Endometrium (tissue), 2 donors: ENCODE measurements around the gene GALNT10.
"Not testable (repeated sequence)": the region's sequence is repeated elsewhere in the genome, so short reads cannot be mapped to it uniquely, and the experiment has no call there.

Experiments
- FAIRE-seq: peaks from 2 replicates; lab custom pipeline; 2012; peaks lifted over from hg19 to GRCh38; lab: Jason Lieb, UNC
- donor health status: control.
- donor health status: control.

The GALNT10 gene

GRCh38 chr5:154356958-154357357, 166.4 kb downstream of the GALNT10 start:
- no peak for FAIRE-seq

GRCh38 chr5:154358516-154359220, 168.1 kb downstream of the GALNT10 start:
- no peak for FAIRE-seq

- FAIRE-seq: no peak
Measured at GRCh38 chr5:154359221-154359573, 168.7 kb downstream of the GALNT10 start.

GRCh38 chr5:154360241-154360640, 169.7 kb downstream of the GALNT10 start:
- not testable (repeated sequence) for FAIRE-seq

- no peak for FAIRE-seq
Measured at GRCh38 chr5:154363411-154363810, 172.9 kb downstream of the GALNT10 start.

GRCh38 chr5:154364771-154365170, 174.2 kb downstream of the GALNT10 start:
- no peak for FAIRE-seq

GRCh38 chr5:154365823-154366222, 175.3 kb downstream of the GALNT10 start:
- no peak for FAIRE-seq

- FAIRE-seq: no peak
Measured at GRCh38 chr5:154366353-154366752, 175.8 kb downstream of the GALNT10 start.

GRCh38 chr5:154367101-154367500, 176.6 kb downstream of the GALNT10 start:
- FAIRE-seq: no peak

- FAIRE-seq: no peak
Measured at GRCh38 chr5:154368041-154368800, 177.7 kb downstream of the GALNT10 start.

- no peak for FAIRE-seq
Measured at GRCh38 chr5:154369682-154370081, 179.1 kb downstream of the GALNT10 start.

GRCh38 chr5:154370119-154370518, 179.6 kb downstream of the GALNT10 start:
- no peak for FAIRE-seq

- FAIRE-seq: no peak
Measured at GRCh38 chr5:154370813-154371212, 180.3 kb downstream of the GALNT10 start.

GRCh38 chr5:154371687-154372086, 181.2 kb downstream of the GALNT10 start:
- FAIRE-seq: no peak

- FAIRE-seq: no peak
Measured at GRCh38 chr5:154372661-154373060, 182.1 kb downstream of the GALNT10 start.

GRCh38 chr5:154373326-154373725, 182.8 kb downstream of the GALNT10 start:
- FAIRE-seq: no peak

GRCh38 chr5:154373729-154374179, 183.2 kb downstream of the GALNT10 start:
- FAIRE-seq: no peak

- no peak for FAIRE-seq
Measured at GRCh38 chr5:154374264-154374663, 183.7 kb downstream of the GALNT10 start.

GRCh38 chr5:154375329-154376008, 184.9 kb downstream of the GALNT10 start:
- no peak for FAIRE-seq

GRCh38 chr5:154376481-154376880, 185.9 kb downstream of the GALNT10 start:
- no peak for FAIRE-seq

- FAIRE-seq: no peak
Measured at GRCh38 chr5:154377754-154378533, 187.4 kb downstream of the GALNT10 start.

- no peak for FAIRE-seq
Measured at GRCh38 chr5:154380263-154380662, 189.7 kb downstream of the GALNT10 start.
